Endodermal cell (in vitro differentiated cells): Measurements from ENCODE around the gene KLRC1. TPM values are rescaled to one million over a fixed set of nuclear protein-coding genes. Genes with fewer than 3 reads are reported as not detected.
"Not testable (repeated sequence)": the region's sequence is repeated elsewhere in the genome, so short reads cannot be mapped to it uniquely, and the experiment has no call there.

Source experiments
- DNase-seq: peaks from one replicate; pipeline ENCODE4 v3.0.0-alpha.2; 2017
- H3K27ac ChIP-seq: 2 replicates; pipeline ENCODE4 v1.5.1; 2013; ENCODE audit warnings: mild to moderate bottlenecking, low read depth, low read length, moderate library complexity
- H3K27me3 ChIP-seq: 2 replicates; pipeline ENCODE4 v1.6.1; 2013; ENCODE audit warnings: mild to moderate bottlenecking, low read length, moderate library complexity; ENCODE audit not compliant: insufficient read depth, control insufficient read depth, poor library complexity, severe bottlenecking
- H3K36me3 ChIP-seq: 2 replicates; pipeline ENCODE4 v1.7.0; 2013; ENCODE audit warnings: mild to moderate bottlenecking, low read length, moderate library complexity; ENCODE audit not compliant: control insufficient read depth, insufficient read depth
- H3K4me1 ChIP-seq: one replicate; pipeline ENCODE4 v1.7.0; 2013; ENCODE audit warnings: low read length; ENCODE audit not compliant: control insufficient read depth, insufficient read depth
- H3K4me3 ChIP-seq: 2 replicates; pipeline ENCODE4 v1.5.1; 2013; ENCODE audit warnings: mild to moderate bottlenecking, low read length, moderate library complexity
- H3K9ac ChIP-seq: 2 replicates; pipeline ENCODE4 v1.6.1; 2013; ENCODE audit warnings: mild to moderate bottlenecking, low read length, moderate library complexity; ENCODE audit not compliant: poor library complexity, severe bottlenecking; ENCODE audit errors: extremely low read depth
- H3K9me3 ChIP-seq: 2 replicates; pipeline ENCODE4 v1.6.1; 2013; ENCODE audit warnings: mild to moderate bottlenecking, low read length, moderate library complexity; ENCODE audit not compliant: control insufficient read depth
- H3K27ac Mint-ChIP-seq: 2 replicates; pipeline ENCODE4 v1.8.0; 2020; ENCODE audit warnings: mixed read lengths
- H3K27me3 Mint-ChIP-seq: 2 replicates; pipeline ENCODE4 v1.8.0; 2021; ENCODE audit warnings: mild to moderate bottlenecking, mixed read lengths; ENCODE audit not compliant: insufficient read depth
- H3K36me3 Mint-ChIP-seq: 2 replicates; pipeline ENCODE4 v1.8.0; 2020; ENCODE audit warnings: low read depth, mixed read lengths
- H3K4me1 Mint-ChIP-seq: 2 replicates; pipeline ENCODE4 v1.8.0; 2020; ENCODE audit warnings: mixed read lengths
- H3K4me3 Mint-ChIP-seq: 2 replicates; pipeline ENCODE4 v1.8.0; 2020; ENCODE audit warnings: mild to moderate bottlenecking, moderate library complexity, mixed read lengths
- H3K9me3 Mint-ChIP-seq: 2 replicates; pipeline ENCODE4 v1.8.0; 2020; ENCODE audit warnings: mild to moderate bottlenecking, mixed read lengths
- WGBS, 2 experiments: methylation state at CpG; one replicate each; pipeline versions ENCODE4 v1.1.5 to v1.1.7; 2013; ENCODE audit warnings: missing lambda C conversion rate in 2 of 2, mixed read lengths in 1 of 2; ENCODE audit not compliant: insufficient coverage in 1 of 2, insufficient read length in 1 of 2; 5-methylcytosine and 5-hydroxymethylcytosine counted together
- total RNA-seq, 2 donors: library from RNA; stranded (reverse); fragmentation: NEBNext Ultra II Directional in 1 of 2; extraction: Animal tissue kit (Norgen Biotek cat#: 25700) in 1 of 2; gene quantifications; 2 replicates in 1 of 2; 3 replicates in 1 of 2; pipeline ENCODE4 v1.2.1, GENCODE V29; 2021

Gene KLRC1
- total RNA-seq, 2 donors from 2014 or later: not detected

- DNase-seq: not testable (repeated sequence)
Measured at GRCh38 chr12:10430623-10431022, 22.6 kb downstream of the KLRC1 start.

GRCh38 chr12:10425938-10426337 lies 27.2 kb downstream of the KLRC1 start:
- not testable (repeated sequence) for H3K27me3 Mint-ChIP-seq, H3K4me3 Mint-ChIP-seq, H3K4me1 Mint-ChIP-seq, H3K27ac ChIP-seq, DNase-seq, H3K4me1 ChIP-seq, H3K9me3 Mint-ChIP-seq, H3K9me3 ChIP-seq, H3K27me3 ChIP-seq, H3K36me3 ChIP-seq, H3K9ac ChIP-seq, H3K36me3 Mint-ChIP-seq, H3K4me3 ChIP-seq
- peak overlapping the region; percentile 52 for H3K27ac Mint-ChIP-seq
- WGBS, 2 experiments: 89 to 100% methylated on average over 5 to 6 of the region's 8 CpGs

More at GRCh38 chr12:10430623-10431022, 22.6 kb downstream of the KLRC1 start:
- not testable (repeated sequence) for H3K36me3 Mint-ChIP-seq, H3K27ac ChIP-seq, H3K27ac Mint-ChIP-seq, H3K27me3 Mint-ChIP-seq, H3K9ac ChIP-seq, H3K27me3 ChIP-seq, H3K4me3 Mint-ChIP-seq, H3K36me3 ChIP-seq, H3K9me3 Mint-ChIP-seq, H3K4me1 Mint-ChIP-seq, H3K4me1 ChIP-seq, H3K4me3 ChIP-seq, H3K9me3 ChIP-seq
- 88% methylated on average over 2 of the region's 4 CpGs; no CpG with 5 or more reads in 1 of the 2 experiments for WGBS, 2 experiments

- H3K9me3 ChIP-seq, H3K27me3 Mint-ChIP-seq, DNase-seq, H3K36me3 Mint-ChIP-seq, H3K4me3 Mint-ChIP-seq, H3K4me3 ChIP-seq, H3K27ac Mint-ChIP-seq, H3K27me3 ChIP-seq, H3K4me1 ChIP-seq, H3K9me3 Mint-ChIP-seq, H3K36me3 ChIP-seq, H3K9ac ChIP-seq, H3K27ac ChIP-seq, H3K4me1 Mint-ChIP-seq: not testable (repeated sequence)
- WGBS, 2 experiments: no CpG with 5 or more reads among the region's 1 CpG
Measured at GRCh38 chr12:10424260-10424899, 28.8 kb downstream of the KLRC1 start.

- H3K4me3 Mint-ChIP-seq, H3K9me3 Mint-ChIP-seq: not testable (repeated sequence)
Measured at GRCh38 chr12:10422159-10422558, 31.0 kb downstream of the KLRC1 start.

GRCh38 chr12:10420334-10420733 lies 32.8 kb downstream of the KLRC1 start, which contains the start of gene KLRC3:
Gene KLRC3 (minus strand): TSS chr12:10420595. CDS start chr12:10420550, 45 bp downstream.
- not testable (repeated sequence) for H3K27ac ChIP-seq, H3K27me3 ChIP-seq, H3K4me3 ChIP-seq, H3K4me3 Mint-ChIP-seq, DNase-seq, H3K9me3 ChIP-seq, H3K27ac Mint-ChIP-seq, H3K9me3 Mint-ChIP-seq, H3K36me3 Mint-ChIP-seq, H3K9ac ChIP-seq, H3K36me3 ChIP-seq, H3K4me1 Mint-ChIP-seq, H3K27me3 Mint-ChIP-seq, H3K4me1 ChIP-seq
- 86% methylated on average over 1 of the region's 1 CpG; no CpG with 5 or more reads in 1 of the 2 experiments for WGBS, 2 experiments

More at GRCh38 chr12:10422159-10422558, 31.0 kb downstream of the KLRC1 start:
- not testable (repeated sequence) for H3K27me3 Mint-ChIP-seq, H3K27ac ChIP-seq, H3K9me3 ChIP-seq, DNase-seq, H3K9ac ChIP-seq, H3K4me3 ChIP-seq, H3K4me1 Mint-ChIP-seq, H3K27ac Mint-ChIP-seq, H3K36me3 Mint-ChIP-seq, H3K27me3 ChIP-seq, H3K4me1 ChIP-seq, H3K36me3 ChIP-seq
- 29% methylated on average over 1 of the region's 3 CpGs; no CpG with 5 or more reads in 1 of the 2 experiments for WGBS, 2 experiments
